ENCODE results near the gene RIMBP2. TPM values are rescaled to one million over a fixed set of nuclear protein-coding genes. Genes with fewer than 3 reads are reported as not detected.

Gene RIMBP2
- total and polyA plus RNA-seq, 4 donors = 0.05 to 2.9 (median 0.95) TPM

DNA sequence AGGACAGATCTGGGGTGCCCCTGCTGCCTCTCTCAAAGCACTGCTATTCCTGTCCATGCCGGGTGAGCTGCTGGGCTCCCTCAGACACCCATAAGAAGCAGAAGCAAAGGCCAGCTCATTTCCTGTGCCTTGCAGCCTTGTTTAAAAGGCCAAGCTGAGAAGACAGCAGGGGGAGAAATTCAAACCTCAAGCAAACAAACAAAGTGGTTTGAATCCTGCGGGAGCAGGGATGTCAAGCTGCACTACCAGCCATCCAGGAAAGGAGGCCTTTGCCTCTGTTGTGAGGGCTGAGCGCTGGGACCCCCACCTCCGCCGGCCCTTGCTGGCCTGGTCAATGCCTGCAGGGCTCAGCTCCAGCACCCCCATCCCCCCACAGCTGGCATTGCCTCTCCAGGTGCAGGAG, 201.9 kb downstream of the RIMBP2 start:
- TF ChIP-seq, protein P1, sequence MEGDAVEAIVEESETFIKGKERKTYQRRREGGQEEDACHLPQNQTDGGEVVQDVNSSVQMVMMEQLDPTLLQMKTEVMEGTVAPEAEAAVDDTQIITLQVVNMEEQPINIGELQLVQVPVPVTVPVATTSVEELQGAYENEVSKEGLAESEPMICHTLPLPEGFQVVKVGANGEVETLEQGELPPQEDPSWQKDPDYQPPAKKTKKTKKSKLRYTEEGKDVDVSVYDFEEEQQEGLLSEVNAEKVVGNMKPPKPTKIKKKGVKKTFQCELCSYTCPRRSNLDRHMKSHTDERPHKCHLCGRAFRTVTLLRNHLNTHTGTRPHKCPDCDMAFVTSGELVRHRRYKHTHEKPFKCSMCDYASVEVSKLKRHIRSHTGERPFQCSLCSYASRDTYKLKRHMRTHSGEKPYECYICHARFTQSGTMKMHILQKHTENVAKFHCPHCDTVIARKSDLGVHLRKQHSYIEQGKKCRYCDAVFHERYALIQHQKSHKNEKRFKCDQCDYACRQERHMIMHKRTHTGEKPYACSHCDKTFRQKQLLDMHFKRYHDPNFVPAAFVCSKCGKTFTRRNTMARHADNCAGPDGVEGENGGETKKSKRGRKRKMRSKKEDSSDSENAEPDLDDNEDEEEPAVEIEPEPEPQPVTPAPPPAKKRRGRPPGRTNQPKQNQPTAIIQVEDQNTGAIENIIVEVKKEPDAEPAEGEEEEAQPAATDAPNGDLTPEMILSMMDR (IDR thresholded peaks at IDR 0.05; ENCODE audit: control extremely low read depth, extremely low read depth) = no peak
- H3K4me3 ChIP-seq = no peak overlapping the region
- no peaks in the 10 kb centered on the region for H3K27me3 ChIP-seq (ENCODE audit: control insufficient read depth in 3 of 3, insufficient read depth in 3 of 3, low read length in 2 of 3)
- H3K27ac ChIP-seq (ENCODE audit: low read depth in 1 of 2, low read length in 1 of 2) = no peak overlapping the region
- H3K9me3 ChIP-seq (ENCODE audit: control insufficient read depth in 4 of 4, insufficient read depth in 3 of 4, low read length in 3 of 4) = peaks cover 0 to 15% (median 0%) of the 10 kb centered on the region in 4 donors
- WGBS, 2 donors = 13 to 26% methylated on average over 5 of the region's 5 CpGs
- no peak for DNase-seq
- H3K36me3 ChIP-seq (ENCODE audit: control insufficient read depth in 4 of 4, insufficient read depth in 4 of 4, low read length in 4 of 4) = no peaks in the 10 kb centered on the region
- H3K4me1 ChIP-seq (ENCODE audit: control insufficient read depth in 5 of 5, insufficient read depth in 5 of 5, low read length in 5 of 5) = no peaks in the 10 kb centered on the region
- H3K9ac ChIP-seq (ENCODE audit: insufficient read depth in 1 of 2, low read length in 2 of 2) = no peak overlapping the region
- ATAC-seq (ENCODE audit: insufficient read depth, low FRiP score) = no peak

DNA sequence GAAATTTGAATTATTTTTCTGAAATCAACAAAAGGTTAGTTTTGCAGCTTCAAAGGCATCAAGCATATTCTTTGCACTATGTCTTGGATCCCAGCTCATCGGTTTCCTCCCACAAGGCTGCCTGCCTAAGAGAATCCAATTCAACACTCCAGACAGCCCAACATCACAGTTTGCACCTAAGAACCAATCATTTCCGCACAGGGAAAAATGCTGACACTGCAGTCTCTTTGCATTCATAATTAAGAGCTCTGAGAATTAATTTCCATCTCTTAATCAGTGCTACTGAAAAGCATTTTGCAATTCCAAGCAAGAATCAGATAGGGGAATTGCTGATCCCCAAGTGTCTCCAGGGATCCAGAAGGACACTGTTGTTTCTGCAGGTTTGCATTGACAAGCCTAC, 202.5 kb downstream of the RIMBP2 start:
- no peak for DNase-seq
- Histone ChIP-seq H3K27me3 (ENCODE audit: control insufficient read depth in 3 of 3, insufficient read depth in 3 of 3, low read length in 2 of 3) (no peaks in the 10 kb centered on the region), H3K4me1 (ENCODE audit: control insufficient read depth in 5 of 5, insufficient read depth in 5 of 5, low read length in 5 of 5) (no peaks in the 10 kb centered on the region), H3K9ac (ENCODE audit: insufficient read depth in 1 of 2, low read length in 2 of 2) (no peak overlapping the region), H3K27ac (ENCODE audit: low read depth in 1 of 2, low read length in 1 of 2) (no peak overlapping the region), H3K9me3 (ENCODE audit: control insufficient read depth in 4 of 4, insufficient read depth in 3 of 4, low read length in 3 of 4) (peaks cover 0 to 15% (median 0%) of the 10 kb centered on the region in 4 donors), H3K4me3 (no peak overlapping the region), H3K36me3 (ENCODE audit: control insufficient read depth in 4 of 4, insufficient read depth in 4 of 4, low read length in 4 of 4) (no peaks in the 10 kb centered on the region)
- 77 to 83% methylated on average over 2 of the region's 2 CpGs for WGBS, 2 donors
- ATAC-seq (ENCODE audit: insufficient read depth, low FRiP score) = no peak
- TF ChIP-seq, protein P1 (IDR thresholded peaks at IDR 0.05; ENCODE audit: control extremely low read depth, extremely low read depth) = no peak

DNA sequence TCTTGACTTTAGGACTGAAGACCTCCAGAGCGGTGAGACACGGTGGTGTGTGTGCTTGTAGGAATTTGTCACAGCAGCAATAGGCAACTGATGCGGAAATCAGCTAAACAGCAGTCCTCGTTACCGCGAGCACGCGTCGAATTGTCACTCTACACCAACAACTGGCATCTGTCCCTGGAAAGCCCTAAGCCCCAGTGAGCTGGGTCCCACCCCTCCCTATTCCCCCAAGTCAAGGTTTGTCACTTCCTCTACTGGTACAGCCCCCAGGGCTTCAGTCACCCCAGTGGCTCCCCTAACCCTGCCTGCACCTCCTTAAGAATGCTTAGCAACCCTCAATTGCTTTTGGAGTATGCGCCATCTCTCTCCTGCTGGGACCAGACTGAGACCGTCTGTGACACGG, 204.8 kb downstream of the RIMBP2 start:
- H3K27me3 ChIP-seq (ENCODE audit: control insufficient read depth in 3 of 3, insufficient read depth in 3 of 3, low read length in 2 of 3) = no peaks in the 10 kb centered on the region
- H3K4me1 ChIP-seq (ENCODE audit: control insufficient read depth in 5 of 5, insufficient read depth in 5 of 5, low read length in 5 of 5) = no peaks in the 10 kb centered on the region
- TF ChIP-seq, protein P1 (IDR thresholded peaks at IDR 0.05; ENCODE audit: control extremely low read depth, extremely low read depth) = no peak
- H3K36me3 ChIP-seq (ENCODE audit: control insufficient read depth in 4 of 4, insufficient read depth in 4 of 4, low read length in 4 of 4) = no peaks in the 10 kb centered on the region
- ATAC-seq (ENCODE audit: insufficient read depth, low FRiP score) (no peak), DNase-seq (no peak)
- no peak overlapping the region for H3K9ac ChIP-seq (ENCODE audit: insufficient read depth in 1 of 2, low read length in 2 of 2)
- H3K27ac ChIP-seq (ENCODE audit: low read depth in 1 of 2, low read length in 1 of 2) = no peak overlapping the region
- peaks cover 0 to 6% (median 0%) of the 10 kb centered on the region in 4 donors for H3K9me3 ChIP-seq (ENCODE audit: control insufficient read depth in 4 of 4, insufficient read depth in 3 of 4, low read length in 3 of 4)
- no peak overlapping the region for H3K4me3 ChIP-seq
- 86 to 89% methylated on average over 12 of the region's 12 CpGs for WGBS, 2 donors

DNA sequence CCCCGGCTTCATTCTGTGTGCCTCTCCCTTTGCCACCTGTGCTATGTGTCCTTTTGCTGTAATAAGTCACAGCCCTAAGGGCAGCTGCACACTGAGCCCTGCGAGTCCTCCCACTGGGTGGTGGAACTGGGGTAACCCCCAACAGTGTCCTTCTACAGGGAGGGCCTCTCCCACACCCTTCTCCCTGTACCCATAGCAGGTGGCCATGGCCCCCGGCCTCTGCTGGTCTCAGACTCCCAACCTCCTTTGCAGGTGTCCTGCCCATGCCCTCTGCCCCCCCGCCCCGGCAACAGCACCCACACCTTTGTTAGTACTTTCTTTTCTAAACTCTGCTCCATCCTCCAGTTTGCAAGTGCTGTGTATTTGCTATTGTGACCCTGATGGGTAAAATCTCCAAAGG, 206.6 kb downstream of the RIMBP2 start:
- Histone ChIP-seq H3K36me3 (ENCODE audit: control insufficient read depth in 4 of 4, insufficient read depth in 4 of 4, low read length in 4 of 4) (no peaks in the 10 kb centered on the region), H3K4me1 (ENCODE audit: control insufficient read depth in 5 of 5, insufficient read depth in 5 of 5, low read length in 5 of 5) (no peaks in the 10 kb centered on the region), H3K9me3 (ENCODE audit: control insufficient read depth in 4 of 4, insufficient read depth in 3 of 4, low read length in 3 of 4) (peaks cover 0 to 5% (median 0%) of the 10 kb centered on the region in 4 donors), H3K27ac (ENCODE audit: low read depth in 1 of 2, low read length in 1 of 2) (no peak overlapping the region), H3K4me3 (no peak overlapping the region), H3K27me3 (ENCODE audit: control insufficient read depth in 3 of 3, insufficient read depth in 3 of 3, low read length in 2 of 3) (no peaks in the 10 kb centered on the region), H3K9ac (ENCODE audit: insufficient read depth in 1 of 2, low read length in 2 of 2) (no peak overlapping the region)
- ATAC-seq (ENCODE audit: insufficient read depth, low FRiP score) (no peak), DNase-seq (no peak)
- WGBS, 2 donors = 77 to 85% methylated on average over 5 of the region's 5 CpGs
- TF ChIP-seq, protein P1 (IDR thresholded peaks at IDR 0.05; ENCODE audit: control extremely low read depth, extremely low read depth) = no peak

Measured in lung (tissue), 12 donors.